ENCODE data around the gene EIF4E2.
"Not testable (repeated sequence)": the region's sequence is repeated elsewhere in the genome, so short reads cannot be mapped to it uniquely, and the experiment has no call there.

The EIF4E2 gene

GRCh38 chr2:232569541-232569940 is 19.1 kb downstream of the EIF4E2 start:
- Histone ChIP-seq H2AFZ (ENCODE audit: low read depth) (no peak overlapping the region), H3K4me1 (ENCODE audit: low read depth, poor library complexity, severe bottlenecking) (no peaks in the 10 kb centered on the region), H3K27me3 (ENCODE audit: insufficient read depth, low read depth) (no peaks in the 10 kb centered on the region), H3K4me2 (no peak overlapping the region), H3K9ac (no peak overlapping the region), H3K27ac (no peak overlapping the region), H4K20me1 (ENCODE audit: insufficient read depth) (no peaks in the 10 kb centered on the region), H3K79me2 (ENCODE audit: insufficient read depth, low read depth) (no peaks in the 10 kb centered on the region), H3K4me3 (IDR thresholded peaks at IDR 0.05; ENCODE audit: insufficient read depth, low read depth, low read length) (no peak overlapping the region), H3K36me3 (ENCODE audit: insufficient read depth) (peaks cover 6% of the 10 kb centered on the region; the same call in 1 of the 2 replicates)
- TF ChIP-seq CTCF (conservative IDR thresholded peaks at IDR 0.05; ENCODE audit: low read depth, low read length), result no peak

DNA sequence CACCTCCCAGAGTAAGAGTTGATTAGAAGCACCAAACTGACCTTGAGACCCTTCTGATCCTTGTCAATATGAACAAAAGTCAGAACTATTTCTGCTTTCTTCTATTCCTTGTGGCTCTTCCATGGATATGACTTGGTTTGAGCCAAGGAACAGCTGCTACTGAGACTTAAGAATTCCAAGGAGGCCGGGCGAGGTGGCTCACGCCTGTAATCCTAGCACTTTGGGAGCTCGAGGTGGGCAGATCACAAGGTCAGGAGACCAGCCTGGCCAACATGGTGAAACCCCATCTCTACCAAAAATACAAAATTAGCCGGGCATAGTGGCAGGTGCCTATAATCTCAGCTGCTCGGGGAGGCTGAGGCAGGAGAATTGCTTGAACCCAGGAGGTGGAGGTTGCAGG is 20.0 kb downstream of the EIF4E2 start:
- not testable (repeated sequence) for H4K20me1 ChIP-seq (ENCODE audit: insufficient read depth); H3K36me3 ChIP-seq (ENCODE audit: insufficient read depth); H3K27ac ChIP-seq; H3K9ac ChIP-seq; H3K4me1 ChIP-seq (ENCODE audit: low read depth, poor library complexity, severe bottlenecking); H3K4me2 ChIP-seq; H2AFZ ChIP-seq (ENCODE audit: low read depth); H3K79me2 ChIP-seq (ENCODE audit: insufficient read depth, low read depth); H3K4me3 ChIP-seq (IDR thresholded peaks at IDR 0.05; ENCODE audit: insufficient read depth, low read depth, low read length); H3K27me3 ChIP-seq (ENCODE audit: insufficient read depth, low read depth)

- Histone ChIP-seq H3K79me2 (ENCODE audit: insufficient read depth, low read depth) (no peaks in the 10 kb centered on the region), H3K4me2 (no peak overlapping the region), H3K27ac (no peak overlapping the region), H3K4me3 (IDR thresholded peaks at IDR 0.05; ENCODE audit: insufficient read depth, low read depth, low read length) (no peak overlapping the region), H3K36me3 (ENCODE audit: insufficient read depth) (peaks cover 6% of the 10 kb centered on the region; the same call in 1 of the 2 replicates), H3K27me3 (ENCODE audit: insufficient read depth, low read depth) (no peaks in the 10 kb centered on the region), H3K4me1 (ENCODE audit: low read depth, poor library complexity, severe bottlenecking) (no peaks in the 10 kb centered on the region), H3K9ac (no peak overlapping the region), H2AFZ (ENCODE audit: low read depth) (no peak overlapping the region), H4K20me1 (ENCODE audit: insufficient read depth) (no peaks in the 10 kb centered on the region)
- TF ChIP-seq CTCF (conservative IDR thresholded peaks at IDR 0.05; ENCODE audit: low read depth, low read length), result no peak
These were observed 20.6 kb downstream of the EIF4E2 start for GRCh38 chr2:232571026-232571474.

GRCh38 chr2:232573042-232573441 is 22.6 kb downstream of the EIF4E2 start:
- H3K9ac ChIP-seq, result no peak overlapping the region
- no peaks in the 10 kb centered on the region for H3K4me1 ChIP-seq (ENCODE audit: low read depth, poor library complexity, severe bottlenecking)
- no peaks in the 10 kb centered on the region for H3K79me2 ChIP-seq (ENCODE audit: insufficient read depth, low read depth)
- H2AFZ ChIP-seq (ENCODE audit: low read depth), result no peak overlapping the region
- H3K36me3 ChIP-seq (ENCODE audit: insufficient read depth), result no peaks in the 10 kb centered on the region
- no peaks in the 10 kb centered on the region for H3K27me3 ChIP-seq (ENCODE audit: insufficient read depth, low read depth)
- H3K4me3 ChIP-seq (IDR thresholded peaks at IDR 0.05; ENCODE audit: insufficient read depth, low read depth, low read length), result no peak overlapping the region
- H4K20me1 ChIP-seq (ENCODE audit: insufficient read depth), result no peaks in the 10 kb centered on the region
- no peak overlapping the region for H3K27ac ChIP-seq
- no peak for TF ChIP-seq CTCF (conservative IDR thresholded peaks at IDR 0.05; ENCODE audit: low read depth, low read length)
- no peak overlapping the region for H3K4me2 ChIP-seq

GRCh38 chr2:232573771-232574435 is 23.4 kb downstream of the EIF4E2 start:
- H3K4me2 ChIP-seq, result no peak overlapping the region
- H3K27ac ChIP-seq, result no peak overlapping the region
- no peak overlapping the region for H3K4me3 ChIP-seq (IDR thresholded peaks at IDR 0.05; ENCODE audit: insufficient read depth, low read depth, low read length)
- H3K79me2 ChIP-seq (ENCODE audit: insufficient read depth, low read depth), result no peaks in the 10 kb centered on the region
- H3K9ac ChIP-seq, result no peak overlapping the region
- no peaks in the 10 kb centered on the region for H4K20me1 ChIP-seq (ENCODE audit: insufficient read depth)
- no peaks in the 10 kb centered on the region for H3K4me1 ChIP-seq (ENCODE audit: low read depth, poor library complexity, severe bottlenecking)
- TF ChIP-seq CTCF (conservative IDR thresholded peaks at IDR 0.05; ENCODE audit: low read depth, low read length), result no peak
- H2AFZ ChIP-seq (ENCODE audit: low read depth), result no peak overlapping the region
- H3K36me3 ChIP-seq (ENCODE audit: insufficient read depth), result no peaks in the 10 kb centered on the region
- no peaks in the 10 kb centered on the region for H3K27me3 ChIP-seq (ENCODE audit: insufficient read depth, low read depth)

All from KMS-11 (cell line).